Parathyroid adenoma (tissue), 2 donors: ENCODE data around the gene RIMS3.

ENCODE experiments used
- H2AFZ ChIP-seq: fragments of 300-600 bp; sonication (generic); one replicate; pipeline ENCODE4 v1.7.0; 2017; ENCODE audit warnings: antibody characterized with exemption, mild to moderate bottlenecking
- H3K27ac ChIP-seq: fragments of 300-600 bp; sonication (generic); one replicate; pipeline ENCODE4 v1.7.0; 2017
- H3K27me3 ChIP-seq: fragments of 300-600 bp; sonication (generic); one replicate; pipeline ENCODE4 v1.7.0; 2017; ENCODE audit warnings: low read length; ENCODE audit not compliant: control insufficient read depth, insufficient read depth
- H3K36me3 ChIP-seq: fragments of 300-600 bp; sonication (generic); one replicate; pipeline ENCODE4 v1.7.0; 2017; ENCODE audit warnings: low read length; ENCODE audit not compliant: control insufficient read depth, insufficient read depth
- H3K4me1 ChIP-seq: fragments of 300-600 bp; sonication (generic); one replicate; pipeline ENCODE4 v1.7.0; 2017; ENCODE audit warnings: control low read depth
- H3K4me2 ChIP-seq: fragments of 300-600 bp; sonication (generic); one replicate; pipeline ENCODE4 v1.7.0; 2017; ENCODE audit warnings: low read length
- H3K4me3 ChIP-seq: fragments of 300-600 bp; sonication (generic); one replicate; pipeline ENCODE4 v1.7.0; 2017; ENCODE audit warnings: low read depth, low read length
- H3K79me2 ChIP-seq: fragments of 300-600 bp; sonication (generic); one replicate; pipeline ENCODE4 v1.7.0; 2017; ENCODE audit warnings: control low read depth
- H3K9ac ChIP-seq: fragments of 300-600 bp; sonication (generic); one replicate; pipeline ENCODE4 v1.7.0; 2017; ENCODE audit warnings: mild to moderate bottlenecking
- H3K9me3 ChIP-seq: fragments of 300-600 bp; sonication (generic); one replicate; pipeline ENCODE4 v1.7.0; 2017; ENCODE audit warnings: low read length; ENCODE audit not compliant: control insufficient read depth
- CTCF ChIP-seq: fragments of 300-600 bp; sonication (generic); IDR thresholded peaks from one replicate; pipeline ENCODE4 v1.7.0; 2017; ENCODE audit warnings: antibody characterized with exemption, mild to moderate bottlenecking
- donor health status: primary hyperparathyroidism.

The RIMS3 gene

GRCh38 chr1:40594187-40594531 lies 71.3 kb downstream of the RIMS3 start:
- H3K4me1 ChIP-seq: no peaks in the 10 kb centered on the region
- H3K79me2 ChIP-seq: no peaks in the 10 kb centered on the region
- no peak overlapping the region for H3K4me2 ChIP-seq
- no peaks in the 10 kb centered on the region for H3K36me3 ChIP-seq
- no peaks in the 10 kb centered on the region for H3K27me3 ChIP-seq
- H3K9ac ChIP-seq: no peak overlapping the region
- H3K9me3 ChIP-seq: no peaks in the 10 kb centered on the region
- no peak overlapping the region for H3K27ac ChIP-seq
- no peak for TF ChIP-seq CTCF
- no peak overlapping the region for H2AFZ ChIP-seq
- H3K4me3 ChIP-seq: no peak overlapping the region

DNA sequence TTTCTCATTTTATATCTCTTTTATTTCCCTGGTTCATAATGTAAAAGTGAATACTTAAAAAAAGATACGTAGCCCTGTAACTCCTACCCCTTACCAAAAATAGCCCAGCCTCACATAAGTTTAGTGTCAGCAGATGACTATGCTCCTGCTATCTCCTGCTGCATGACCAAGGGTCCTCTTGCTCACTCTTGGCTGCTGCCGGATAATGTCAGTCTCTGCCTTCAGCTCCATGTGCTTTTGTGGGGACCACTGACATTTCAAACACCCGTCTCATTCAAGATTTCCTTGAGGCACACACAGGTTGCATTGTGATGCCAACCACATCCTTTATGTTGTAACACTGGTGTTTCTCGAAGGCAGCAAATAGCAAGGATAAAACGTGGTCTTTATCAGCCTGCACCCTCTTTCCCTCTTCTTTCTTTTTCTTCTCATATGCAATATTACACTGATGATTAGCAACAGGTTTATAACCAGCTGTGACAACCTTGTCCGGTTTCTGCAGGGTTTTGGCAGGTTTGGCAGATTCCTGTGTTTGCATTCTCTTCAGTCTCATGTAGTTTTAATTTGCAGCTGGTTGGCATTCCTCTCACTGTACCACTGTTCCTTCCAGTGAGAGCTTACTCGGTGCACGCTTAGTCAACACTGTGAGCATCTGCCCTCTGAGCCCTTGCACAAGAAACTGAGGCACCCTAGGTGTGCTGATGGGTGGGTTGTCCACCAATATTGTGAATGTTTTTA lies 71.9 kb downstream of the RIMS3 start:
- H2AFZ ChIP-seq: no peak overlapping the region
- no peak overlapping the region for H3K4me2 ChIP-seq
- H3K9ac ChIP-seq: no peak overlapping the region
- no peak overlapping the region for H3K4me3 ChIP-seq
- H3K9me3 ChIP-seq: no peaks in the 10 kb centered on the region
- TF ChIP-seq CTCF: no peak
- no peak overlapping the region for H3K27ac ChIP-seq
- no peaks in the 10 kb centered on the region for H3K36me3 ChIP-seq
- no peaks in the 10 kb centered on the region for H3K4me1 ChIP-seq
- H3K79me2 ChIP-seq: no peaks in the 10 kb centered on the region
- H3K27me3 ChIP-seq: no peaks in the 10 kb centered on the region

GRCh38 chr1:40592107-40592803 lies 73.2 kb downstream of the RIMS3 start:
- H3K4me2 ChIP-seq: no peak overlapping the region
- H2AFZ ChIP-seq: no peak overlapping the region
- no peak overlapping the region for H3K27ac ChIP-seq
- H3K9me3 ChIP-seq: no peaks in the 10 kb centered on the region
- H3K79me2 ChIP-seq: no peaks in the 10 kb centered on the region
- H3K36me3 ChIP-seq: no peaks in the 10 kb centered on the region
- no peaks in the 10 kb centered on the region for H3K4me1 ChIP-seq
- H3K9ac ChIP-seq: no peak overlapping the region
- no peak overlapping the region for H3K4me3 ChIP-seq
- H3K27me3 ChIP-seq: no peaks in the 10 kb centered on the region
- TF ChIP-seq CTCF: no peak

- TF ChIP-seq CTCF: no peak
- H3K27ac ChIP-seq: no peak overlapping the region
- H3K79me2 ChIP-seq: no peaks in the 10 kb centered on the region
Measured at GRCh38 chr1:40588586-40588985, 76.9 kb downstream of the RIMS3 start.

DNA sequence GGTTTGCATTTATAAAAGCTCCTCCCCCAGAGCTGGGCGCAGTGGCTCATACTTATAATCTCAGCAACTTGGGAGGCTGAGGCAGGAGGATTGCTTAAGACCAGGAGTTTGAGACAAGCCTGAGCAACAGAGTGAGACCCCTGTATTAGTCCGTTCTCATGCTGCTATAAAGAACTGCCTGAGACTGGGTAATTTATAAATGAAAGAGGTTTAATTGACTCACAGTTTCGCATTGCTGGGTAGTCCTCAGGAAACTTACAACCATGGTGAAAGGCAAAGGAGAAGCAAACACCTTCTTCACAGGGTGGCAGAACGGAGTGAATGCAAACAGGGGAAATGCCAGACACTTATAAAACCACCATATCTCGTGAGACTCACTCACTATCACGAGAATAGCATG lies 81.5 kb downstream of the RIMS3 start:
- no peak for TF ChIP-seq CTCF
- no peak overlapping the region for H3K9ac ChIP-seq
- H3K79me2 ChIP-seq: no peaks in the 10 kb centered on the region
- H3K4me1 ChIP-seq: no peaks in the 10 kb centered on the region
- H3K4me2 ChIP-seq: no peak overlapping the region
- H3K9me3 ChIP-seq: no peaks in the 10 kb centered on the region
- no peak overlapping the region for H3K27ac ChIP-seq
- H3K27me3 ChIP-seq: no peaks in the 10 kb centered on the region
- H3K36me3 ChIP-seq: no peaks in the 10 kb centered on the region
- no peak overlapping the region for H3K4me3 ChIP-seq
- H2AFZ ChIP-seq: no peak overlapping the region

More at GRCh38 chr1:40588586-40588985, 76.9 kb downstream of the RIMS3 start:
- no peak overlapping the region for H3K4me2 ChIP-seq
- H3K9ac ChIP-seq: no peak overlapping the region
- no peaks in the 10 kb centered on the region for H3K36me3 ChIP-seq
- no peak overlapping the region for H3K4me3 ChIP-seq
- H2AFZ ChIP-seq: no peak overlapping the region
- no peaks in the 10 kb centered on the region for H3K27me3 ChIP-seq
- H3K4me1 ChIP-seq: no peaks in the 10 kb centered on the region
- no peaks in the 10 kb centered on the region for H3K9me3 ChIP-seq
